K562 (cell line): ENCODE results near the gene R3HDM2. TPM values are rescaled to one million over a fixed set of nuclear protein-coding genes. Genes with fewer than 3 reads are reported as not detected.
A peak's percentile ranks its signal among the peaks of the same experiment; 100 is the strongest.

ENCODE experiments used
- ARNT ChIP-seq, 2 experiments: fragments of 450-650 bp; IDR thresholded peaks; 2 replicates each; pipeline ENCODE4 v1.6.1; 2016; ENCODE audit warnings: mild to moderate bottlenecking in 1 of 2
- CTCF ChIP-seq, 3 experiments: IDR thresholded peaks in 2 of 3; conservative IDR thresholded peaks in 1 of 3; 2 replicates each; pipeline ENCODE4 v1.5.1; 2011 to 2012; ENCODE audit warnings: low read length in 3 of 3, mild to moderate bottlenecking in 3 of 3, control low read depth in 2 of 3, improper control_type of control experiment in 1 of 3, inconsistent platforms in 1 of 3, low read depth in 1 of 3, mixed read lengths in 1 of 3, moderate library complexity in 1 of 3; ENCODE audit not compliant: insufficient read depth in 2 of 3
- DEAF1 ChIP-seq: fragments of 450-650 bp; formaldehyde crosslinking; IDR thresholded peaks from 2 replicates; pipeline ENCODE4 v1.4.0; 2020; ENCODE audit warnings: mild to moderate bottlenecking, moderate library complexity
- ETV1 ChIP-seq: fragments of 450-650 bp; conservative IDR thresholded peaks from 2 replicates; pipeline ENCODE4 v1.6.1; 2016; ENCODE audit warnings: missing genetic modification characterization, control low read depth, low read depth, missing compliant biosample characterization
- MAZ ChIP-seq, 2 experiments: fragments of 450-650 bp in 1 of 2; sonication (generic) in 1 of 2; formaldehyde crosslinking; IDR thresholded peaks in 1 of 2; conservative IDR thresholded peaks in 1 of 2; 2 replicates each; pipeline versions ENCODE4 v1.4.0 to v1.5.0; 2020; ENCODE audit warnings: mild to moderate bottlenecking in 1 of 2, missing genetic modification reagents in 1 of 2
- MYBL2 ChIP-seq, 2 experiments: fragments of 450-650 bp in 1 of 2; sonication (generic) in 1 of 2; formaldehyde crosslinking in 1 of 2; IDR thresholded peaks; 2 replicates each; pipeline versions ENCODE4 v1.6.1 to v1.8.1; 2017 to 2022; ENCODE audit warnings: borderline replicate concordance in 1 of 2, inconsistent platforms in 1 of 2, low read depth in 1 of 2, mild to moderate bottlenecking in 1 of 2, missing genetic modification reagents in 1 of 2, moderate library complexity in 1 of 2
- MYC ChIP-seq, 2 experiments: fragments of 250-450 bp in 1 of 2; sonication (Bioruptor Pico) in 1 of 2; IDR thresholded peaks; 2 replicates each; pipeline versions ENCODE4 v1.5.1 to v1.6.1; 2012 to 2021; ENCODE audit warnings: low read depth in 2 of 2, borderline replicate concordance in 1 of 2, improper control_type of control experiment in 1 of 2, low read length in 1 of 2, mild to moderate bottlenecking in 1 of 2, moderate library complexity in 1 of 2
- NR2C2 ChIP-seq, 2 experiments: fragments of 200-800 bp in 1 of 2; sonication (Bioruptor generic) in 1 of 2; sonication (generic) in 1 of 2; formaldehyde crosslinking in 1 of 2; IDR thresholded peaks; 2 replicates each; pipeline versions ENCODE4 v1.6.1 to v1.8.0; 2016 to 2022; ENCODE audit warnings: mild to moderate bottlenecking in 1 of 2, missing compliant biosample characterization in 1 of 2, missing genetic modification characterization in 1 of 2, missing genetic modification reagents in 1 of 2
- POLR2H ChIP-seq: IDR thresholded peaks from 2 replicates; pipeline ENCODE4 v1.6.1; 2016; ENCODE audit warnings: missing genetic modification characterization, low read depth, mild to moderate bottlenecking, control low read depth, missing compliant biosample characterization, moderate library complexity
- RAD21 ChIP-seq, 2 experiments: fragments of 250-450 bp in 1 of 2; fragments of 450-650 bp in 1 of 2; sonication (Bioruptor Pico) in 1 of 2; formaldehyde crosslinking in 1 of 2; IDR thresholded peaks in 1 of 2; conservative IDR thresholded peaks in 1 of 2; 2 replicates each; pipeline versions ENCODE4 v1.4.0 to v1.8.0; 2020 to 2022; ENCODE audit warnings: mild to moderate bottlenecking in 2 of 2, moderate library complexity in 1 of 2
- SMAD2 ChIP-seq: fragments of 150-350 bp; IDR thresholded peaks from 2 replicates; pipeline ENCODE4 v1.6.1; 2014; ENCODE audit warnings: low read depth, mild to moderate bottlenecking, low read length
- SMARCB1 ChIP-seq: IDR thresholded peaks from 2 replicates; pipeline ENCODE4 v1.6.1; 2011; ENCODE audit warnings: improper control_type of control experiment, low read depth; ENCODE audit not compliant: insufficient read length
- VEZF1 ChIP-seq: fragments of 200-800 bp; sonication (Bioruptor generic); IDR thresholded peaks from 2 replicates; pipeline ENCODE4 v1.6.1; 2017; ENCODE audit warnings: missing genetic modification characterization, missing compliant biosample characterization
- ZEB2 ChIP-seq: fragments of 450-650 bp; IDR thresholded peaks from 2 replicates; pipeline ENCODE4 v1.6.1; 2016
- ZNF184 ChIP-seq: sonication (generic); formaldehyde crosslinking; IDR thresholded peaks from 2 replicates; pipeline ENCODE4 v1.5.0; 2020; ENCODE audit warnings: missing genetic modification reagents
- ZNF277 ChIP-seq: fragments of 250-450 bp; sonication (Bioruptor Pico); IDR thresholded peaks from 2 replicates; pipeline ENCODE4 v1.8.0; 2022; ENCODE audit warnings: inconsistent platforms, mild to moderate bottlenecking, moderate library complexity, borderline replicate concordance
- ZNF398 ChIP-seq: fragments of 250-450 bp; sonication (Bioruptor Pico); IDR thresholded peaks from 2 replicates; pipeline ENCODE4 v1.8.0; 2021; ENCODE audit warnings: moderate library complexity, mild to moderate bottlenecking, inconsistent platforms
- polyA plus RNA-seq, 8 experiments: library from polyadenylated mRNA; depleted of rRNA in 4 of 8; stranded (reverse) in 5 of 8; unstranded in 3 of 8; fragments of >200 nt; fragmentation: Nextera tagmentation in 2 of 8; fragmentation: Illumina TruSeq in 1 of 8; extraction: Ambion mirVana in 2 of 8; extraction: Trizol in 1 of 8; gene quantifications; 2 replicates each; pipeline versions ENCODE4 v1.2.1 to v1.2.3, GENCODE V29; 2011 to 2014; ENCODE audit warnings: inconsistent platforms in 1 of 8, missing spikeins in 1 of 8
- total RNA-seq, 7 experiments: library from RNA; depleted of rRNA in 6 of 7; stranded (reverse); fragments of >200 nt in 6 of 7; fragmentation: Illumina TruSeq in 2 of 7; extraction: Trizol in 2 of 7; gene quantifications; 2 replicates each; pipeline versions ENCODE4 v1.2.1 to v1.2.3, GENCODE V29; 2011 to 2021; ENCODE audit warnings: low replicate concordance in 1 of 7

Gene R3HDM2
- total and polyA plus RNA-seq, 9 of the 15 experiments (the other 6 are each of a cell fraction or from before 2014, with no cell fraction given), result 3.3 to 18.8 (median 9.0) TPM

GRCh38 chr12:57214398-57214781, 216.5 kb downstream of the R3HDM2 start (continued):
- TF ChIP-seq VEZF1 (CRISPR knock-in tag) (peak; percentile 36; the same call in 1 of the 2 replicates), POLR2H (tag) (no peak), SMARCB1 (no peak), ZEB2 (no peak), RAD21 (CRISPR knock-in tag; conservative IDR thresholded peaks at IDR 0.05 in 1 of 2, IDR thresholded peaks at IDR 0.05 in 1 of 2) (peak; percentile 67 to 81), ZNF184 (no peak), NR2C2 (CRISPR knock-in tag; IDR thresholded peaks at IDR 0.05) (no peak), NR2C2 (tag; IDR thresholded peaks at IDR 0.05) (no peak), ZNF398 (no peak), SMAD2 (no peak), ARNT (IDR thresholded peaks at IDR 0.05) (no peak), ETV1 (no peak), CTCF (IDR thresholded peaks at IDR 0.05 in 2 of 3, conservative IDR thresholded peaks at IDR 0.05 in 1 of 3; ENCODE audit: insufficient read depth in 2 of 3, low read depth in 1 of 3, low read length in 3 of 3) (peak; percentile 83 to 93 (median 85)), MYC (IDR thresholded peaks at IDR 0.05; ENCODE audit: low read depth, low read length) (0 out of 2 replicates have a peak, but pooled peaks have one; percentile 28), MYC (CRISPR knock-in tag; IDR thresholded peaks at IDR 0.05; ENCODE audit: borderline replicate concordance, low read depth) (no peak), MYBL2 (IDR thresholded peaks at IDR 0.05; ENCODE audit: low read depth) (no peak), MYBL2 (CRISPR knock-in tag; IDR thresholded peaks at IDR 0.05; ENCODE audit: borderline replicate concordance) (no peak), ZNF277 (CRISPR knock-in tag) (no peak), MAZ (CRISPR knock-in tag; conservative IDR thresholded peaks at IDR 0.05 in 1 of 2, IDR thresholded peaks at IDR 0.05 in 1 of 2) (peak in 1 of 2 experiments; percentile 52; a peak in 2 of 4 replicates), DEAF1 (CRISPR knock-in tag) (peak; percentile 57; the same call in 1 of the 2 replicates)
